Activated CD4-positive, alpha-beta T cell treated with anti-CD3 and anti-CD28 coated beads, Interleukin-2, amount 10 ng/mL, durations not matched to agents 24 days and 14 days (primary cell): ENCODE results near the gene EEF1B2. TPM values are rescaled to one million over a fixed set of nuclear protein-coding genes. Genes with fewer than 3 reads are reported as not detected.

Experiments used
- total RNA-seq: library from RNA; stranded (reverse); gene quantifications from 2 replicates; pipeline ENCODE4 v1.2.3, GENCODE V29; 2022

EEF1B2 gene
- total RNA-seq, 1 donor from 2014 or later: 761 TPM

Other genes with a start within 250 kb of the EEF1B2 start
- 26.2 and 27.5 TPM in 2 replicates for gene INO80D, start 73.7 kb upstream of the EEF1B2 start, total RNA-seq
- gene NDUFS1, start 451 bp upstream of the EEF1B2 start, total RNA-seq: 81.5 and 82.6 TPM in 2 replicates
- gene ZDBF2, start 114.8 kb downstream of the EEF1B2 start, total RNA-seq: 9.9 and 10.5 TPM in 2 replicates